ENCODE data around the gene TGFBR3.

- TF ChIP-seq CTCF (conservative IDR thresholded peaks at IDR 0.05 in 1 of 2, IDR thresholded peaks at IDR 0.05 in 1 of 2; ENCODE audit: extremely low read depth in 1 of 2, insufficient read depth in 1 of 2, low read depth in 1 of 2, low read length in 2 of 2) = no peak
- no peak for TF ChIP-seq EZH2 (IDR thresholded peaks at IDR 0.05; ENCODE audit: borderline replicate concordance, low read length)
Measured at GRCh38 chr1:91745640-91746373, 140.1 kb downstream of the TGFBR3 start.

All from mammary epithelial cell (primary cell).